GM21381 (cell line): ENCODE results near the gene FAM78A.

Experiments
- ATAC-seq: cut with Tn5 transposase; IDR thresholded peaks from one replicate; pipeline ENCODE4 v1.9.1; 2021; ENCODE audit warnings: mild to moderate bottlenecking, moderate library complexity; ENCODE audit not compliant: unreplicated experiment

Gene FAM78A

GRCh38 chr9:131303381-131304321 is 27.3 kb upstream of the FAM78A start:
- no peak for ATAC-seq

GRCh38 chr9:131302244-131303075 is 26.1 kb upstream of the FAM78A start:
- no peak for ATAC-seq

- no peak for ATAC-seq
These were observed 24.1 kb upstream of the FAM78A start for GRCh38 chr9:131300444-131300843.

GRCh38 chr9:131299961-131300347 is 23.6 kb upstream of the FAM78A start:
- no peak for ATAC-seq

GRCh38 chr9:131299346-131299960 is 23.1 kb upstream of the FAM78A start:
- ATAC-seq, result no peak

- no peak for ATAC-seq
These were observed 22.5 kb upstream of the FAM78A start for GRCh38 chr9:131298816-131299215.

- no peak for ATAC-seq
These were observed 22.0 kb upstream of the FAM78A start for GRCh38 chr9:131298341-131298740.

GRCh38 chr9:131297903-131298302 is 21.6 kb upstream of the FAM78A start:
- no peak for ATAC-seq

GRCh38 chr9:131296906-131297500 is 20.7 kb upstream of the FAM78A start:
- ATAC-seq, result no peak

GRCh38 chr9:131296460-131296859 is 20.1 kb upstream of the FAM78A start:
- no peak for ATAC-seq

GRCh38 chr9:131292937-131293336 is 16.6 kb upstream of the FAM78A start:
- no peak for ATAC-seq

- no peak for ATAC-seq
These were observed 15.5 kb upstream of the FAM78A start for GRCh38 chr9:131291795-131292315.

- no peak for ATAC-seq
These were observed 14.6 kb upstream of the FAM78A start for GRCh38 chr9:131290767-131291370.

- no peak for ATAC-seq
These were observed 13.9 kb upstream of the FAM78A start for GRCh38 chr9:131290036-131290766.

- ATAC-seq, result no peak
These were observed 13.2 kb upstream of the FAM78A start, which contains the start of gene PLPP7 for GRCh38 chr9:131289301-131290035. Gene PLPP7 (plus strand): TSS chr9:131289723. CDS start chr9:131289998, 275 bp downstream.

- no peak for ATAC-seq
These were observed 11.9 kb upstream of the FAM78A start for GRCh38 chr9:131288217-131288616.

- ATAC-seq, result no peak
These were observed 11.0 kb upstream of the FAM78A start for GRCh38 chr9:131287359-131287758.

- no peak for ATAC-seq
These were observed 8.5 kb upstream of the FAM78A start for GRCh38 chr9:131284856-131285255.
